ENCODE data around the gene FOXP1.

Gene FOXP1

GRCh38 chr3:71211083-71211482 lies 372.4 kb downstream of the FOXP1 start:
- Histone ChIP-seq H3K9me3 (ENCODE audit: control insufficient read depth in 5 of 5, low read length in 5 of 5) (no peaks in the 10 kb centered on the region), H3K27me3 (ENCODE audit: control insufficient read depth in 5 of 5, insufficient read depth in 4 of 5, low read length in 5 of 5) (no peaks in the 10 kb centered on the region), H3K4me1 (ENCODE audit: control insufficient read depth in 5 of 5, insufficient read depth in 5 of 5, low read length in 5 of 5) (peaks cover 0 to 14% (median 11%) of the 10 kb centered on the region in 5 donors), H3K36me3 (ENCODE audit: control insufficient read depth in 5 of 5, insufficient read depth in 5 of 5, low read length in 5 of 5) (no peaks in the 10 kb centered on the region), H3K27ac (ENCODE audit: low read depth, low read length) (peak overlapping the region; percentile 0), H3K4me3 (ENCODE audit: low read depth in 1 of 5, low read length in 5 of 5) (no peak overlapping the region), H3K9ac (ENCODE audit: low read length in 5 of 5) (no peak overlapping the region)

- H3K27me3 ChIP-seq (ENCODE audit: control insufficient read depth in 5 of 5, insufficient read depth in 4 of 5, low read length in 5 of 5), result no peaks in the 10 kb centered on the region
- H3K4me3 ChIP-seq (ENCODE audit: low read depth in 1 of 5, low read length in 5 of 5), result no peak overlapping the region
- H3K36me3 ChIP-seq (ENCODE audit: control insufficient read depth in 5 of 5, insufficient read depth in 5 of 5, low read length in 5 of 5), result no peaks in the 10 kb centered on the region
- H3K4me1 ChIP-seq (ENCODE audit: control insufficient read depth in 5 of 5, insufficient read depth in 5 of 5, low read length in 5 of 5), result peaks cover 0 to 14% (median 11%) of the 10 kb centered on the region in 5 donors
- H3K9me3 ChIP-seq (ENCODE audit: control insufficient read depth in 5 of 5, low read length in 5 of 5), result no peaks in the 10 kb centered on the region
- no peak overlapping the region for H3K9ac ChIP-seq (ENCODE audit: low read length in 5 of 5)
- peak overlapping the region; percentile 0 for H3K27ac ChIP-seq (ENCODE audit: low read depth, low read length)
These were observed 373.1 kb downstream of the FOXP1 start for GRCh38 chr3:71210257-71211007.

GRCh38 chr3:71208211-71209095 lies 375.1 kb downstream of the FOXP1 start:
- Histone ChIP-seq H3K27me3 (ENCODE audit: control insufficient read depth in 5 of 5, insufficient read depth in 4 of 5, low read length in 5 of 5) (no peaks in the 10 kb centered on the region), H3K9me3 (ENCODE audit: control insufficient read depth in 5 of 5, low read length in 5 of 5) (no peaks in the 10 kb centered on the region), H3K4me3 (ENCODE audit: low read depth in 1 of 5, low read length in 5 of 5) (no peak overlapping the region), H3K9ac (ENCODE audit: low read length in 5 of 5) (no peak overlapping the region), H3K27ac (ENCODE audit: low read depth, low read length) (no peak overlapping the region), H3K4me1 (ENCODE audit: control insufficient read depth in 5 of 5, insufficient read depth in 5 of 5, low read length in 5 of 5) (peaks cover 0 to 14% (median 11%) of the 10 kb centered on the region in 5 donors), H3K36me3 (ENCODE audit: control insufficient read depth in 5 of 5, insufficient read depth in 5 of 5, low read length in 5 of 5) (no peaks in the 10 kb centered on the region)

GRCh38 chr3:71207632-71208031 lies 375.9 kb downstream of the FOXP1 start:
- Histone ChIP-seq H3K36me3 (ENCODE audit: control insufficient read depth in 5 of 5, insufficient read depth in 5 of 5, low read length in 5 of 5) (no peaks in the 10 kb centered on the region), H3K4me3 (ENCODE audit: low read depth in 1 of 5, low read length in 5 of 5) (no peak overlapping the region), H3K9ac (ENCODE audit: low read length in 5 of 5) (no peak overlapping the region), H3K27me3 (ENCODE audit: control insufficient read depth in 5 of 5, insufficient read depth in 4 of 5, low read length in 5 of 5) (no peaks in the 10 kb centered on the region), H3K27ac (ENCODE audit: low read depth, low read length) (no peak overlapping the region), H3K4me1 (ENCODE audit: control insufficient read depth in 5 of 5, insufficient read depth in 5 of 5, low read length in 5 of 5) (peaks cover 0 to 22% (median 13%) of the 10 kb centered on the region in 5 donors), H3K9me3 (ENCODE audit: control insufficient read depth in 5 of 5, low read length in 5 of 5) (no peaks in the 10 kb centered on the region)

- Histone ChIP-seq H3K27me3 (ENCODE audit: control insufficient read depth in 5 of 5, insufficient read depth in 4 of 5, low read length in 5 of 5) (no peaks in the 10 kb centered on the region), H3K4me3 (ENCODE audit: low read depth in 1 of 5, low read length in 5 of 5) (no peak overlapping the region), H3K27ac (ENCODE audit: low read depth, low read length) (no peak overlapping the region), H3K9me3 (ENCODE audit: control insufficient read depth in 5 of 5, low read length in 5 of 5) (no peaks in the 10 kb centered on the region), H3K4me1 (ENCODE audit: control insufficient read depth in 5 of 5, insufficient read depth in 5 of 5, low read length in 5 of 5) (peaks cover 6 to 32% (median 21%) of the 10 kb centered on the region in 5 donors), H3K36me3 (ENCODE audit: control insufficient read depth in 5 of 5, insufficient read depth in 5 of 5, low read length in 5 of 5) (no peaks in the 10 kb centered on the region), H3K9ac (ENCODE audit: low read length in 5 of 5) (no peak overlapping the region)
These were observed 377.0 kb downstream of the FOXP1 start for GRCh38 chr3:71206305-71207165.

GRCh38 chr3:71203727-71204488 lies 379.6 kb downstream of the FOXP1 start:
- H3K4me1 ChIP-seq (ENCODE audit: control insufficient read depth in 5 of 5, insufficient read depth in 5 of 5, low read length in 5 of 5), result peaks cover 6 to 18% (median 14%) of the 10 kb centered on the region in 5 donors
- no peaks in the 10 kb centered on the region for H3K9me3 ChIP-seq (ENCODE audit: control insufficient read depth in 5 of 5, low read length in 5 of 5)
- H3K4me3 ChIP-seq (ENCODE audit: low read depth in 1 of 5, low read length in 5 of 5), result no peak overlapping the region
- H3K9ac ChIP-seq (ENCODE audit: low read length in 5 of 5), result no peak overlapping the region
- H3K36me3 ChIP-seq (ENCODE audit: control insufficient read depth in 5 of 5, insufficient read depth in 5 of 5, low read length in 5 of 5), result no peaks in the 10 kb centered on the region
- H3K27me3 ChIP-seq (ENCODE audit: control insufficient read depth in 5 of 5, insufficient read depth in 4 of 5, low read length in 5 of 5), result no peaks in the 10 kb centered on the region
- no peak overlapping the region for H3K27ac ChIP-seq (ENCODE audit: low read depth, low read length)

- Histone ChIP-seq H3K4me1 (ENCODE audit: control insufficient read depth in 5 of 5, insufficient read depth in 5 of 5, low read length in 5 of 5) (peaks cover 6 to 18% (median 14%) of the 10 kb centered on the region in 5 donors), H3K27me3 (ENCODE audit: control insufficient read depth in 5 of 5, insufficient read depth in 4 of 5, low read length in 5 of 5) (no peaks in the 10 kb centered on the region), H3K9me3 (ENCODE audit: control insufficient read depth in 5 of 5, low read length in 5 of 5) (no peaks in the 10 kb centered on the region), H3K4me3 (ENCODE audit: low read depth in 1 of 5, low read length in 5 of 5) (no peak overlapping the region), H3K36me3 (ENCODE audit: control insufficient read depth in 5 of 5, insufficient read depth in 5 of 5, low read length in 5 of 5) (no peaks in the 10 kb centered on the region), H3K9ac (ENCODE audit: low read length in 5 of 5) (no peak overlapping the region), H3K27ac (ENCODE audit: low read depth, low read length) (no peak overlapping the region)
These were observed 380.5 kb downstream of the FOXP1 start for GRCh38 chr3:71202848-71203533.

GRCh38 chr3:71201939-71202338 lies 381.6 kb downstream of the FOXP1 start:
- H3K4me1 ChIP-seq (ENCODE audit: control insufficient read depth in 5 of 5, insufficient read depth in 5 of 5, low read length in 5 of 5), result peaks cover 6 to 18% (median 14%) of the 10 kb centered on the region in 5 donors
- H3K9me3 ChIP-seq (ENCODE audit: control insufficient read depth in 5 of 5, low read length in 5 of 5), result no peaks in the 10 kb centered on the region
- H3K27me3 ChIP-seq (ENCODE audit: control insufficient read depth in 5 of 5, insufficient read depth in 4 of 5, low read length in 5 of 5), result no peaks in the 10 kb centered on the region
- no peak overlapping the region for H3K9ac ChIP-seq (ENCODE audit: low read length in 5 of 5)
- no peak overlapping the region for H3K27ac ChIP-seq (ENCODE audit: low read depth, low read length)
- H3K36me3 ChIP-seq (ENCODE audit: control insufficient read depth in 5 of 5, insufficient read depth in 5 of 5, low read length in 5 of 5), result no peaks in the 10 kb centered on the region
- H3K4me3 ChIP-seq (ENCODE audit: low read depth in 1 of 5, low read length in 5 of 5), result no peak overlapping the region

Measured in subcutaneous abdominal adipose tissue (tissue), 5 donors.